ENCODE results near the gene KCNA3. TPM values are rescaled to one million over a fixed set of nuclear protein-coding genes. Genes with fewer than 3 reads are reported as not detected.

KCNA3 gene
- total and polyA plus RNA-seq, 2 of the 8 experiments (the other 6 are each of a cell fraction or from before 2014, with no cell fraction given): 0.95 to 1.1 TPM

DNA sequence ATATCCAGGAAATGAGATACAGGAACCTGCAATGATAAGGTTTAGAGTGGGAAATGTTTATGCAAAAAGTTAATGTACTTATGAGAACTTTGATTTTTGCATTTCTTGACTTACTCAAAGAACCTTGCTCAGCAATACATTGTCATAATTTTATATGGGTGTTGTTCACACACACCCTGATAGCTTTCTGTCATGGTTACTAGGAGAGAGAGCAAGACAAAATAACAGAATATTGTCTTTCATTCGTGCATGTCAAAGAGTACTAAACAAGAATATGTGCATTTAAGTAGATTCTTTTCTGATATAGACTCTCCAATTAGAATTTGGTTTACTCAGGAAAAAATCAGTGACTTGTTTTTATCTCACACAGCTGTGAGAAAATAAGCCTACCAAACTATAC, 27.5 kb upstream of the KCNA3 start (continued):
- TF ChIP-seq POU5F1 (IDR thresholded peaks at IDR 0.05; ENCODE audit: low read depth, low read length) (no peak), HDAC2 (IDR thresholded peaks at IDR 0.05; ENCODE audit: borderline replicate concordance in 1 of 2, low read depth in 2 of 2, low read length in 2 of 2) (no peak), CBX8 (IDR thresholded peaks at IDR 0.05; ENCODE audit: borderline replicate concordance, low read depth, low read length) (no peak), SIN3A (conservative IDR thresholded peaks at IDR 0.05 in 1 of 2, IDR thresholded peaks at IDR 0.05 in 1 of 2; ENCODE audit: low read depth in 1 of 2, low read length in 2 of 2) (no peak), RBBP5 (IDR thresholded peaks at IDR 0.05; ENCODE audit: borderline replicate concordance, low read depth, low read length) (no peak), KDM4A (IDR thresholded peaks at IDR 0.05; ENCODE audit: low read depth, low read length, severe bottlenecking) (no peak), TCF12 (IDR thresholded peaks at IDR 0.05; ENCODE audit: low read depth, low read length) (no peak)
